Lung (tissue), 12 donors: ENCODE measurements around the gene C3orf22. TPM values are rescaled to one million over a fixed set of nuclear protein-coding genes. Genes with fewer than 3 reads are reported as not detected.
A peak's percentile ranks its signal among the peaks of the same experiment; 100 is the strongest.

Source experiments
- ATAC-seq: fragments of 200-7000 bp; cut with Tn5 transposase; one replicate; pipeline ENCODE4 v1.9.1; 2020; ENCODE audit warnings: moderate number of reproducible peaks; ENCODE audit not compliant: insufficient read depth, low FRiP score
- DNase-seq, 3 donors: peaks; one replicate each; pipeline ENCODE4 v3.0.0-alpha.2; 2013 to 2017
- H3K27ac ChIP-seq, 2 donors: one replicate each; pipeline ENCODE4 v1.5.1; 2013; ENCODE audit warnings: mild to moderate bottlenecking in 2 of 2, moderate library complexity in 2 of 2, control low read depth in 1 of 2, inconsistent platforms in 1 of 2, low read depth in 1 of 2, low read length in 1 of 2
- H3K27me3 ChIP-seq, 3 donors: one replicate each; pipeline ENCODE4 v1.5.1; 2013; ENCODE audit warnings: low read length in 2 of 3; ENCODE audit not compliant: control insufficient read depth in 3 of 3, insufficient read depth in 3 of 3
- H3K36me3 ChIP-seq, 4 donors: one replicate each; pipeline ENCODE4 v1.5.1; 2013; ENCODE audit warnings: low read length in 4 of 4, mild to moderate bottlenecking in 1 of 4, moderate library complexity in 1 of 4; ENCODE audit not compliant: control insufficient read depth in 4 of 4, insufficient read depth in 4 of 4
- H3K4me1 ChIP-seq, 5 donors: one replicate each; pipeline ENCODE4 v1.5.1; 2013; ENCODE audit warnings: low read length in 5 of 5, mild to moderate bottlenecking in 2 of 5, moderate library complexity in 1 of 5; ENCODE audit not compliant: control insufficient read depth in 5 of 5, insufficient read depth in 5 of 5
- H3K4me3 ChIP-seq: one replicate; pipeline ENCODE4 v1.5.1; 2013; ENCODE audit warnings: mild to moderate bottlenecking, control low read depth, moderate library complexity
- H3K9ac ChIP-seq, 2 donors: one replicate each; pipeline ENCODE4 v1.5.1; 2013; ENCODE audit warnings: low read length in 2 of 2, control low read depth in 1 of 2; ENCODE audit not compliant: insufficient read depth in 1 of 2
- H3K9me3 ChIP-seq, 4 donors: one replicate each; pipeline ENCODE4 v1.5.1; 2013; ENCODE audit warnings: low read length in 3 of 4, mild to moderate bottlenecking in 1 of 4, moderate library complexity in 1 of 4; ENCODE audit not compliant: control insufficient read depth in 4 of 4, insufficient read depth in 3 of 4
- CTCF ChIP-seq: IDR thresholded peaks from 2 replicates; pipeline ENCODE4 v1.5.1; 2012; ENCODE audit warnings: mild to moderate bottlenecking; ENCODE audit errors: control extremely low read depth, extremely low read depth
- WGBS, 2 donors: extraction: QIAGEN DNeasy Blood & Tissue Kit; methylation state at CpG; one replicate each; pipeline ENCODE4 v1.1.7; 2013; 5-methylcytosine and 5-hydroxymethylcytosine counted together
- polyA plus RNA-seq, 2 donors: library from polyadenylated mRNA; stranded (reverse); fragments of 200-250 nt; gene quantifications; one replicate each; pipeline ENCODE4 v1.2.1, GENCODE V29; 2013
- total RNA-seq, 2 donors: library from RNA; depleted of rRNA in 1 of 2; stranded (reverse); fragments of >200 nt in 1 of 2; gene quantifications; one replicate each; pipeline ENCODE4 v1.2.1, GENCODE V29; 2014 to 2021
- donor health status: control.
- donor health status: control.
- donor health status: Bipolar disorder and iron deficiency.
- donor health status: healthy.
- donor health status: DM: yes; HTN: yes; CAD: no.

C3orf22 gene
- total and polyA plus RNA-seq, 4 donors, result 0.28 TPM; not detected in 3

DNA sequence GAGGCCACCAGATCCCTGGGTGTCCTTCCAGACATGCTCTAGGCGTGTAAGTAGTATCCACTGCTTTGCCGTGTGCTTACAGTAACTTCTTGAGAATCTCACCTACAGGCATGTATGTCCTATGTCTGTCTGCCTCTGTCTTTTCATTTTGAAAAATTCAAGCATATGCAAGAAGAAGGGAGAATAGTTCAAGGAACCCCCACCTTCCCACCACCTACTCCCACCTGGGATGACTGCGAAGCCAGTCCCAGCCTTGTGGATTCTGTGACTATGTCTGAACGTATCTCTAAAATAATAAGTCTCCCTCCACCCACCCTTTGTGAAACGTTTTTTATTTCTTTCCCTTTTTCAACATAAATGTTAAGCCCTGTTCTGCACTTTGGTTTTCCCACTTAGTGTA, 19.8 kb downstream of the C3orf22 start:
- Histone ChIP-seq H3K36me3 (no peaks in the 10 kb centered on the region), H3K4me3 (no peak overlapping the region), H3K9me3 (no peaks in the 10 kb centered on the region), H3K9ac (no peak overlapping the region), H3K4me1 (peaks cover 0 to 5% (median 0%) of the 10 kb centered on the region in 5 donors), H3K27ac (no peak overlapping the region), H3K27me3 (peaks cover 7 to 30% (median 10%) of the 10 kb centered on the region in 3 donors)
- DNase-seq (no peak), ATAC-seq (no peak)
- 43 to 56% methylated on average over 5 of the region's 5 CpGs for WGBS, 2 donors
- no peak for TF ChIP-seq CTCF

GRCh38 chr3:126538316-126538715, 20.4 kb downstream of the C3orf22 start:
- WGBS, 2 donors, result 70 to 73% methylated on average over 9 of the region's 9 CpGs
- Histone ChIP-seq H3K36me3 (no peaks in the 10 kb centered on the region), H3K9me3 (no peaks in the 10 kb centered on the region), H3K27ac (no peak overlapping the region), H3K4me3 (no peak overlapping the region), H3K4me1 (peaks cover 0 to 5% (median 0%) of the 10 kb centered on the region in 5 donors), H3K9ac (no peak overlapping the region), H3K27me3 (peaks cover 7 to 26% (median 10%) of the 10 kb centered on the region in 3 donors)
- DNase-seq (peak in 1 of 3 donors; percentile 9), ATAC-seq (no peak)
- no peak for TF ChIP-seq CTCF

DNA sequence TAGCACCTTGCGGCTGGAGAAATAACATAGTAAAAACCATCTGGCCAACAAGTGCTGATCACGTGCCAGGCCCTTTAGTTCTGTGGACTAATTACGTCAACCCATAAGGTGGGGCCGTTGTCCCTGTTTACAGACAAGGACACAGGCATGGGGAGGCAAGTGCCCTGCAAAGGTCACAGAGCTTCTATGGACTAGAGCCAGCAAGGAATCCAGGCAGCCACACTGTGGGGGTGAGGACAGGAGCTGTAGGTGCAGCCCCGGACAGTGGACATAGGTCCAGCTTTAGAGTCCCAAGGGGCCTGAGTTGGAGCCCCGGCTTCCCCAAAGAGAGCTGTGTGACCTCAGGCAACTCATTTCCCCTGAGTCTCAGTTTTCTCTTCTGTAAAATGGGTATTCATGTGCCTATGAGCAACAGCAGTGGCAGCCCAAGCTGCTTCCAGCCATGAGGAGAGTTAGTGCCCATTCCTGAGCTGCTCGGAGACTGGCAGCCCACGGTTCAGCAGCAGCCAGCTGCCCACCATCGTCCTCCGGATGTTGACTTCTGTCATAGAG, 20.9 kb downstream of the C3orf22 start:
- DNase-seq, result peak in 1 of 3 donors; percentile 5
- Histone ChIP-seq H3K4me1 (peaks cover 0 to 5% (median 0%) of the 10 kb centered on the region in 5 donors), H3K27me3 (peaks cover 7 to 25% (median 10%) of the 10 kb centered on the region in 3 donors), H3K4me3 (no peak overlapping the region), H3K27ac (no peak overlapping the region), H3K9me3 (no peaks in the 10 kb centered on the region), H3K36me3 (no peaks in the 10 kb centered on the region), H3K9ac (no peak overlapping the region)
- no peak for ATAC-seq
- TF ChIP-seq CTCF, result no peak
- WGBS, 2 donors, result 71 to 86% methylated on average over 10 of the region's 10 CpGs

- 65 to 67% methylated on average over 9 of the region's 9 CpGs for WGBS, 2 donors
- Histone ChIP-seq H3K9ac (no peak overlapping the region), H3K27ac (no peak overlapping the region), H3K36me3 (no peaks in the 10 kb centered on the region), H3K4me1 (peaks cover 0 to 5% (median 0%) of the 10 kb centered on the region in 5 donors), H3K9me3 (no peaks in the 10 kb centered on the region), H3K27me3 (peaks cover 7 to 21% (median 10%) of the 10 kb centered on the region in 3 donors), H3K4me3 (no peak overlapping the region)
- ATAC-seq, result no peak
- no peak for TF ChIP-seq CTCF
- peak in 1 of 3 donors; percentile 5 for DNase-seq
These were observed 21.5 kb downstream of the C3orf22 start for GRCh38 chr3:126537116-126537729.
